Hepatocyte (in vitro differentiated cells): Measurements from ENCODE around the gene SPATA19.

Source experiments
- EZH2 ChIP-seq: fragments of 200-600 bp; sonication (generic); IDR thresholded peaks from 2 replicates; pipeline ENCODE4 v1.6.1; 2016; ENCODE audit warnings: antibody characterized with exemption, mild to moderate bottlenecking, borderline replicate concordance
- TF ChIP-seq, protein P1 (sequence below): fragments of 200-600 bp; sonication (generic); IDR thresholded peaks from 2 replicates; pipeline ENCODE4 v1.5.1; 2016; ENCODE audit warnings: antibody characterized with exemption, mild to moderate bottlenecking; ENCODE audit not compliant: poor library complexity

DNA sequence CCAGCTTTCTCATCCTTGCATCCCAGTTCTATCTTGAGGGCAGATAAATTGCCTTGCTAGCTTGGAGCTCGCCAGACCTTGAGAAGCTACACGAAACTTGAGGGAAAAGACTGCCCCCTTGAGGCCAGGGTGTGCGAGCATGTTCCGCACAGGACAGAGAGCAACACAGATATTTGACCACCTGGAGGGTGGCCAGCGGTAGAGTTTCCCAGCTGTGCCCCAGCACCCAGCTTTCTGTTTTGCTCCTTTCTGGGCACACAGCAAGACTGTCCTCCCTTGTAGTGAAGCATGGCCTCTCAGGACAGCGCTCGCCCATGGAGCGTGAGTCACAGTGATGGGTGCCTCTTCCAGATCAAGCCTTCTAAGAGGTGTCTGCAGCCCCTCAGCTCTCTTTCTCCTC, 23.5 kb downstream of the SPATA19 start:
- TF ChIP-seq, protein P1, sequence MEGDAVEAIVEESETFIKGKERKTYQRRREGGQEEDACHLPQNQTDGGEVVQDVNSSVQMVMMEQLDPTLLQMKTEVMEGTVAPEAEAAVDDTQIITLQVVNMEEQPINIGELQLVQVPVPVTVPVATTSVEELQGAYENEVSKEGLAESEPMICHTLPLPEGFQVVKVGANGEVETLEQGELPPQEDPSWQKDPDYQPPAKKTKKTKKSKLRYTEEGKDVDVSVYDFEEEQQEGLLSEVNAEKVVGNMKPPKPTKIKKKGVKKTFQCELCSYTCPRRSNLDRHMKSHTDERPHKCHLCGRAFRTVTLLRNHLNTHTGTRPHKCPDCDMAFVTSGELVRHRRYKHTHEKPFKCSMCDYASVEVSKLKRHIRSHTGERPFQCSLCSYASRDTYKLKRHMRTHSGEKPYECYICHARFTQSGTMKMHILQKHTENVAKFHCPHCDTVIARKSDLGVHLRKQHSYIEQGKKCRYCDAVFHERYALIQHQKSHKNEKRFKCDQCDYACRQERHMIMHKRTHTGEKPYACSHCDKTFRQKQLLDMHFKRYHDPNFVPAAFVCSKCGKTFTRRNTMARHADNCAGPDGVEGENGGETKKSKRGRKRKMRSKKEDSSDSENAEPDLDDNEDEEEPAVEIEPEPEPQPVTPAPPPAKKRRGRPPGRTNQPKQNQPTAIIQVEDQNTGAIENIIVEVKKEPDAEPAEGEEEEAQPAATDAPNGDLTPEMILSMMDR = peak; percentile 75
- TF ChIP-seq EZH2 = no peak
